ENCODE results near the gene KCMF1.
A peak's percentile ranks its signal among the peaks of the same experiment; 100 is the strongest.

KCMF1 gene

GRCh38 chr2:84956334-84957297 lies 14.3 kb upstream of the KCMF1 start:
- no peak for DNase-seq (ENCODE audit: low read depth in 2 of 2)

DNA sequence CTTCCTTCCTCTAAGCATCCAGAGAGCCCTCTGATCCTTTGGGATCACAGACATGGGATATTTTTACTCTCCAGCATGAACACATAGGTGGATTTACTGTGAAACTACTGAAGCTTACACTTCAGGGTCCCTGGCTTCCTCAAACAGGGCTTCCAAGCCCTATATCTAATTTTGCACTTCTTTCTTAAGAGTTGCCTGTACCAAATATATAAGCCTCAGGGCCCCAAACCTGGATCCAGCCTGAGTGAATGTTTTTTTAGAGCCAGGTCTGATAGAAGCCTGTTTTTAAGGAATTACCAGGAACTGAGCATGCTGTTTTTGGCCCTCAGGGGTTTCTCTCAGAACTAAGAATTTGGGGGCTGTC lies 13.2 kb upstream of the KCMF1 start:
- no peak for DNase-seq (ENCODE audit: low read depth in 2 of 2)

DNA sequence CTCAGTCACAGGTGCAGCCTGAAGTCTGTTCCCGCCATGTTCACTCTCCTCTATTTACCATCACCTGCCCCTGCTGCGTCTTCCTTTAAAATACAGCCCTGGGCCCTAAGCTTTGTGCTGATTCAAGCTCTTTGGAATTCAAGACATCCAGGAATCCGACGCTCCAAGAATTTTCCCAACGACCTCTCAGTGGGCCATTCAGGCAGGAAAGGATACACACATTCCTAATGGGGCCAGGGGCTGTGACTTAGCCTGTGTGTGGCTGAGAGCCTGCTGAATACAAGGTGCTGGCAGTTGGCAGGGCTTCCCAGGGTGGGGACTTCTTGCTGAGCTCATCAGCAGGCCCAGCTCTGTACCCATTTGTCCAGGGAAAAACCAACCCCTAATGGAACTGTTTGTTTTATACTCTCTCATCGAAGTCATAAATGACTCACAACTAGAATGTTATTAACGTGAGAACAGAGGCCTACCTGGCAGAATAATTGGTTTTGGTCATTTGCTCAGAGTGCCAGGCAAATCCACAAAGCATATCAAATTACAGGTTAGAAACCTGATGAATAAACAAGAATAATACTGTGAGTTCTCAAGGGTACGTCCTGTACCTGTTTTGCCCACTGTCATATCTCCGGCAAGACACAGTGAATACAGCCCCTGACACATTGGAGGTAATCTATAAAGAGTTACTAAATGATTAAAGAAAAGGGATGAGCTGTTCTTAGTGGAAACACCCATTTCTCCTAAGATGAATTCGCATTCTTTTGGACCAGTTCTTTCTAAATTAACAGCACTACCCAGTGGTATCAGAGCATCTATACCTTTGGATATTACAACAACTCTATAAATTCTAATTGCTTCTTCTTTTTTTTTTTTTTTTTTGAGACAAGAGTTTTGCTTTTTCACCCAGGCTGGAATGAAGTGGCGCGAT lies 12.6 kb upstream of the KCMF1 start:
- no peak for DNase-seq (ENCODE audit: low read depth in 2 of 2)

- no peak for DNase-seq (ENCODE audit: low read depth in 2 of 2)
Measured at GRCh38 chr2:84959095-84959565, 11.8 kb upstream of the KCMF1 start.

GRCh38 chr2:84959566-84960506 lies 11.1 kb upstream of the KCMF1 start:
- no peak for DNase-seq (ENCODE audit: low read depth in 2 of 2)

DNA sequence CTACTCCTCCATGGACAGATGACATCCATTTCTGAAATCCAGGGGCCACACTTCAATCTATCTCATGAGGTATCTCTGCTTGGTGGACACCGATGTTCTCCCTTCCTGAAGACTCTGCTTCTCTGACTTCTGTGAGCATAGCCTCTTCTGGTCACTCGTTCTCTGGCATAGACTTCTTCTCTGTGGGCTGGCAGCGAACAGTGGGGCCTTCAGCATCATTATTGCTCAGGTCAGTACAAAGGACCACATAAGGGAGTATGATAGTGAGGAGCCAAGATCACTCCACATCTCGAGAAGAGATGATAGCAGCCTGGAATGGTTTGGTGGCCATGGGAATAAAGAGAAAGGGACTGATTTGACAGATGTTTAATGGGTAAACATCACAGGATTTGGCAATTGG lies 8.0 kb upstream of the KCMF1 start:
- no peak for DNase-seq (ENCODE audit: low read depth in 2 of 2)

- DNase-seq (ENCODE audit: low read depth in 2 of 2) = no peak
Measured at GRCh38 chr2:84963323-84963691, 7.7 kb upstream of the KCMF1 start.

GRCh38 chr2:84963692-84964405 lies 7.1 kb upstream of the KCMF1 start:
- DNase-seq (ENCODE audit: low read depth in 2 of 2) = no peak

GRCh38 chr2:84964406-84965191 lies 6.4 kb upstream of the KCMF1 start:
- no peak for DNase-seq (ENCODE audit: low read depth in 2 of 2)

DNA sequence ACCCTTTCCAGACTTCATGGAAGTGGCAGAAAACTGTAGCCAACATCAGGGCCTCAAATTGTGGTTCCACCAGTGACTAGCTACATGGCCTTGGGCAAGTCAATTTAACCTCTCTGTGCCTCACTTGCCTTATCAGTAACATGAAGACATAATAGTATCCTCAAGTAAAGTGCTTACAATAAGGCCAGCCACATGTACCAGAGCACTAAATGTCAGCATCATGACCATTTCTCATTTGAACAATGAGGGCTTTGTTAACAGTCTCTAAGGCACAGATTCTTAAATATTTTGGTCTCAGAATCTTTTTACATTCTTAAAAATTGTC lies 5.8 kb upstream of the KCMF1 start:
- no peak for DNase-seq (ENCODE audit: low read depth in 2 of 2)

- DNase-seq (ENCODE audit: low read depth in 2 of 2) = no peak
Measured at GRCh38 chr2:84965827-84966226, 5.1 kb upstream of the KCMF1 start.

DNA sequence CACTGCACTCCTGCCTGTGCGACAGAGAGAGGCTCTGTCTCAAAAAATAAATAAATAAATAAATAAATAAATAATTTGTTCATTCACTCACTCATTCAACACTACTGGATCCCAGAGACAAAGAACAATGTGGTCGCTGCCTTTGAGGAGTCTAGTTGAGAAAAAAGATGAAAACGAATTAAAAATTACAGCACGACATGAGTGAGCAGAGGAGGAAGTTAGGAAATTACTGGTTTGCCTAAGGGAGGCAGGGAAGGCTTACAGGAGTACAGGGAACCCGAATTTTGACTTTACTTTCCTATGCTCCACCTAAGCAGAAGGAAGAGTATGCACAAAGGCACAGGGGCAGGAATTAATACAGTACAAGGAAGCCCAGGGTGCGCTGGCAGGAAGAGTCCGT lies 4.2 kb upstream of the KCMF1 start:
- no peak for DNase-seq (ENCODE audit: low read depth in 2 of 2)

GRCh38 chr2:84969511-84970209 lies 1.3 kb upstream of the KCMF1 start:
- no peak for DNase-seq (ENCODE audit: low read depth in 2 of 2)

DNA sequence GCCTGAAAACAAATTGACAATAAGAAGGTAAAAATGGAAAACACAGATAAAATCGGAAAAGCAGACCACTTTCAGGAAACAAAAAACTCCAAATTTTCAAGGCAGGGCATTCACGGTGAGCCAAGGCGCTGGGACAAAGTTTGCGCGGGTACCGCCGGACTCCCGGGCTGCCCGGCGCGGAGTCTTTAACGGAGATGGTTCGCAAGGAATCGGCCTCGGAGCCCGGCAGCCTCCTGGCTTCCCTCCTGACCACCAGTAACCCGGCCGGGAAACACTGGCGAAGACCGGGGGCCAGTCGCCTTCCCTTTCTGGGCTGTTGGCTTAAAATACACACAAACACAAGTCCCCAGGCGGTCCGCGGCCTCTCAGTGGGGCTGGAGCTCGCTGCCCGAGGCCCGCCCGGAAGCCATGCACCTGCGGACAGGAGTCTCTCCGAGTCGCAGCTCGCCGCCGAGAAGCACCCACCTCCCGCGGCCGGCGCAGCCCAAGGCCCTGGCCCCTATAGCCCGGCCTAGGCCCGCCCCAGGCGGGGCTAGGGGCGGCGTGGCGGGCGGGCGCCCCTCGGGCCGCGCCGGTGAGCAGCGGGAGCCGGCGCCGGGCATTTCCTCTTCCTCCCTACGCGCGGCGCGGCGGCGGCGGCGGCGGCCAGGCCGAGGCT lies 622 bp upstream of the KCMF1 start:
- peak; percentile 10 to 20 for DNase-seq (ENCODE audit: low read depth in 2 of 2)

DNA sequence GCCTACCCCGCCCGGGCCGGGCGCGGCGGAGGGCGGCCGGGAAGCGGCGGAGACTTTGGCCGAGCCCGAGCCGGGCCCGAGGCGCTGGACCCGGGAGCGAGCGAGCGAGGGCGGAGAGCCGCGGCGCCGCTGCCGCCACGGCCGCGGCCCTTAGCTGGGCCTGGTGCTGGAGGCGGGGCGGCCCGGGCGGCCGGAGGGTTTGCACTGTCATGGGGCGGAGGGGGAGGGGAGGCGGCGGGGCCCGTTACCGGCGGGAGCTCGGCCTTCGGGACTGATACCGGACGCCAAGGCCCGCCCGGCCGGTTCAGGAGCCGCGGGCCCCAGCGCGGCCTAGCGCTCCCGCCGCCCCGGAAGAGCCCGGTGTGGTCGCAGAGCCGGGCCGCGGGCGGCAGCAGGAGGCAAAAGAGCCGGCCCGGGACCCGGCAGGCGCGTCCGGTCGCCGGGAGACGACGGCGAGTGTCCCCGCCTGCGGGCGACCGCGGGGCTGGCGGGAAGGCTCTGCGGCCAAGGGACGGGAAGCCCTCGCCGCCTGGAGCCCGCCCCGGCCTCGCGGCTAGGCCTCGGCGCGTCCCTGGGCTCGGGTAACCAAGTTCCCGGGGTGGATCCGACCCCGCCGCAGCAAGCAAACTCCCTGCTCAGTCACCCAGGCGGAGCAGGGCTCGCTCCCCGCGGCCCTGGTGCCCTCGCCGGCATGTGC lies 697 bp downstream of the KCMF1 start:
- DNase-seq (ENCODE audit: low read depth in 2 of 2) = peak; percentile 40 to 45

- no peak for DNase-seq (ENCODE audit: low read depth in 2 of 2)
Measured at GRCh38 chr2:84972207-84972783, 1.3 kb downstream of the KCMF1 start.

DNA sequence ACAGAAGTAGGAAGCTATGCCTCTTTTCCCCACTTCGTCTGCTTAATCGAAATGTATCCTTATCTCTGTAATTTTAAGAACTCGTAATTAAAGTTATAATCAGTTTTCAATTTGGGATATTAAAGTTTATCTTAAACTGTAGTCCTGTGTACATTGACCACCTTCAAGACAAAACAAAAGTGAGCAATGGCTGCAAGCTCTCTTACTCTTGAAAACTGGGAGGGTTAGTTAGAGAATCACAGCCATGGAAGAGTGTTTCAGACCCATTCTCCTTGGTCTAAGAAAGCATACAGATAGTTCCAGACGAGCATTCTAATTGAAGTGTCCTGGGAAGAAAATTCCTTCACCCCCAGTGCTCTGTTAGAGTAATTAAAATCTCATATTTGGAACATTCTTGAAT lies 2.0 kb downstream of the KCMF1 start:
- DNase-seq (ENCODE audit: low read depth in 2 of 2) = no peak

All from stimulated activated CD8-positive, alpha-beta memory T cell treated with anti-CD3 and anti-CD28 coated beads, Interleukin-7, amount 100 ng/mL, for 1 hour (primary cell).